Activated T-helper 17 cell treated with anti-CD3 and anti-CD28 coated beads, Interleukin-2, amount 50 U/mL, for 72 hours (primary cell): ENCODE measurements around the gene ACLY. TPM values are rescaled to one million over a fixed set of nuclear protein-coding genes. Genes with fewer than 3 reads are reported as not detected.
"Not testable (repeated sequence)": the region's sequence is repeated elsewhere in the genome, so short reads cannot be mapped to it uniquely, and the experiment has no call there.

Source experiments
- ATAC-seq: fragments of 150-1000 bp; cut with Tn5 transposase; replicated peaks from 2 replicates; pipeline ENCODE4 v1.10.0; 2021; ENCODE audit warnings: mild to moderate bottlenecking, moderate library complexity
- H3K27ac Mint-ChIP-seq: one replicate; pipeline ENCODE4 v1.8.0; 2022; ENCODE audit warnings: mixed read lengths
- H3K27me3 Mint-ChIP-seq: one replicate; pipeline ENCODE4 v1.8.0; 2022; ENCODE audit warnings: mixed read lengths
- H3K36me3 Mint-ChIP-seq: one replicate; pipeline ENCODE4 v1.8.0; 2022; ENCODE audit warnings: low read depth, mild to moderate bottlenecking, mixed read lengths
- H3K4me1 Mint-ChIP-seq: one replicate; pipeline ENCODE4 v1.8.0; 2022; ENCODE audit warnings: mixed read lengths
- H3K4me3 Mint-ChIP-seq: one replicate; pipeline ENCODE4 v1.8.0; 2022; ENCODE audit warnings: mild to moderate bottlenecking, mixed read lengths
- H3K9me3 Mint-ChIP-seq: one replicate; pipeline ENCODE4 v1.8.0; 2022; ENCODE audit warnings: mixed read lengths
- total RNA-seq, 2 donors: library from RNA; stranded (reverse); gene quantifications; one replicate each; pipeline ENCODE4 v1.2.3, GENCODE V29; 2022

The ACLY gene
- total RNA-seq, 2 donors from 2014 or later: 95.4 to 222 TPM

GRCh38 chr17:41956522-41956921 is 37.8 kb upstream of the ACLY start:
- H3K9me3 Mint-ChIP-seq: no peaks in the 10 kb centered on the region
- no peaks in the 10 kb centered on the region for H3K27me3 Mint-ChIP-seq
- H3K27ac Mint-ChIP-seq: no peak overlapping the region
- H3K4me3 Mint-ChIP-seq: no peak overlapping the region
- H3K36me3 Mint-ChIP-seq: no peaks in the 10 kb centered on the region
- ATAC-seq: no peak
- H3K4me1 Mint-ChIP-seq: no peaks in the 10 kb centered on the region

DNA sequence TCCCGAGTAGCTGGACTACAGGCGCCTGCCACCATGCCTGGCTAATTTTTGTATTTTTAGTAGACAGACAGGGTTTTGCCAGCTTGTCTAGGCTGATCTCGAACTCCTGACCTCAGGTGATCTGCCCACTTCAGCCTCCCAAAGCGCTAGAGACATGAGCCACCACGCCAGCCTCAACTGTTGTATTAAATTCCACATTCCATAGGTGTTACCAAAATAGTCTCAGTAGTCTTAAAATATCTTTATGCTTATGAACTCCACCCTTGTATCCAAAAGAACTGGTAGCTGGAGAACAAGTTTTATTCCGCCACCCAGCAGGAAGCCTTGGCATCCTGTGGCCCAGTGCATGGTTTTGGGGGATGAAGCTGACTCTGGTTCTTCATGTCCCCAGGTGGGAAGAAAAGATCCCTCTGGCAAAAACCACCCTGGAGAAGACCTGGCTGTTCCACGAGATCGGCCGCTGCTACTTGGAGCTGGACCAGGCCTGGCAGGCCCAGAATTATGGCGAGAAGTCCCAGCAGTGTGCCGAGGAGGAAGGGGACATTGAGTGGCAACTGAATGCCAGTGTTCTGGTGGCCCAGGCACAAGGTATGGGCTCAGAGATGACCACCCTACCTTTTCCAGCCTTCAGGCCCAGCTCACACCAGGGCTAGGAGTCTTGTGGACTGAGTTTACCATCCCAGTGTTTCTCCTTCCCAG is 30.2 kb upstream of the ACLY start:
- H3K36me3 Mint-ChIP-seq: no peaks in the 10 kb centered on the region
- ATAC-seq: no peak
- H3K4me3 Mint-ChIP-seq: no peak overlapping the region
- H3K4me1 Mint-ChIP-seq: no peaks in the 10 kb centered on the region
- H3K27ac Mint-ChIP-seq: no peak overlapping the region
- no peaks in the 10 kb centered on the region for H3K9me3 Mint-ChIP-seq
- no peaks in the 10 kb centered on the region for H3K27me3 Mint-ChIP-seq

- H3K27ac Mint-ChIP-seq: no peak overlapping the region
- ATAC-seq: no peak
Measured at GRCh38 chr17:41944943-41945342, 26.2 kb upstream of the ACLY start.

GRCh38 chr17:41943492-41943891 is 24.7 kb upstream of the ACLY start:
- H3K4me1 Mint-ChIP-seq: no peaks in the 10 kb centered on the region
- no peak overlapping the region for H3K27ac Mint-ChIP-seq
- no peaks in the 10 kb centered on the region for H3K9me3 Mint-ChIP-seq
- H3K36me3 Mint-ChIP-seq: no peaks in the 10 kb centered on the region
- H3K27me3 Mint-ChIP-seq: peaks cover 10% of the 10 kb centered on the region
- no peak overlapping the region for H3K4me3 Mint-ChIP-seq
- no peak for ATAC-seq

More at GRCh38 chr17:41944943-41945342, 26.2 kb upstream of the ACLY start:
- no peak overlapping the region for H3K4me3 Mint-ChIP-seq
- H3K4me1 Mint-ChIP-seq: no peaks in the 10 kb centered on the region
- peaks cover 10% of the 10 kb centered on the region for H3K27me3 Mint-ChIP-seq
- no peaks in the 10 kb centered on the region for H3K36me3 Mint-ChIP-seq
- H3K9me3 Mint-ChIP-seq: no peaks in the 10 kb centered on the region

DNA sequence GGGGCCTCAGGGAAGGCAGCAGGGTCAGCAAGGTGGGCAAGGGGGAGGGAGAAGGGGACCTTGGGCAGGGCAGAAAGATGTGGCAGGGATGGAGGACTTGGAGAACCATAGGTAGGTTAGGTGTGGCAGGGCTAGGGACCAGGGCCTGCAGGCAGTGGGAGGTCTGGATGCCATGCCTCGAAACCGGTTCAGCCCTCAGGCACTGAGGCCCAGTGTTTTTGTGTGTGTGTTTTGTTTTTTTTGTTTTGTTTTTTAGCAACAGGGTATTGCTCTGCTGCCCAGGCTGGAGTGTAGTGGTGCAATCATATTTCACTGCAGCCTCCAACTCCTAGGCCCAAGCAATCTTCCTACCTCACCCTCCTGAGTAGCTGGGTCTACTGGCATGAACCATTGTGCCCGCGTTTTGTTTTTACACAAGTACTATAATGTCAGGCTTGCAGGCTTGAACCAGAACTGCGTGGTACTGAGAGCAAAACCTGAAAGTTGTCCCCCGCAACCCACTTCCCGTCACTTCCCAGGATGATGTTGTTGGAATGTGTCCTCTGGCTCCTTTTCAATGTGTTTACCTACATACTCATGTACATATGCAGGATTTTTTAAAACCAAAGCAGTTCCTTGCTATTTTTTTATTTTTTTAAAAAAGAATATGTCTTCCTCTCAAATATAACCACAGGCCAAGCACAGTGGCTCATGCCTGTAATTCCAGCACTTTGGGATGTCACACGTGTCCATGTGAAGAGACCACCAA is 24.0 kb upstream of the ACLY start:
- no peaks in the 10 kb centered on the region for H3K4me1 Mint-ChIP-seq
- H3K4me3 Mint-ChIP-seq: no peak overlapping the region
- peaks cover 10% of the 10 kb centered on the region for H3K27me3 Mint-ChIP-seq
- H3K27ac Mint-ChIP-seq: no peak overlapping the region
- H3K9me3 Mint-ChIP-seq: no peaks in the 10 kb centered on the region
- no peaks in the 10 kb centered on the region for H3K36me3 Mint-ChIP-seq
- ATAC-seq: no peak

DNA sequence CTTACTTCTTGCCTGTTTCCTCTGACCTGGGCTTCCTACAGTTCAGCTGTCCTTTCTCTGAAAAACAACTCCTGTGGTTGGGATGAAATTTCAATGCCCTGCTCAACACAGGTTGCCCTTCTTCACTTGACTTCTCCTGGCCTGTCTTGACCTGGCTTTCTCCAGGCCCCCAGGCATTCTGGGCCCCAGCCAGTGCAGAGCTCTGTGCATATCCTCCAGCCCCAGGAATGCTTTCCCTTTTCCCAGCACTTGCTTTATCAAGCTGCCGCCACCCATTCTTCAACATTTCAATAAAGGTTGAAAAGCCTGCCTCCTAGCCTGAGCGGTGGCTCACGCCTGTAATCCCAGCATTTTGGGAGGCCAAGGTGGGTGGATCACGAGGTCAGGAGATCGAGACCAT is 22.4 kb upstream of the ACLY start:
- no peak overlapping the region for H3K27ac Mint-ChIP-seq
- ATAC-seq: no peak

GRCh38 chr17:41939693-41940090 is 20.9 kb upstream of the ACLY start:
- Mint-ChIP-seq H3K4me3 (no peak overlapping the region), H3K9me3 (no peaks in the 10 kb centered on the region), H3K36me3 (no peaks in the 10 kb centered on the region), H3K27ac (no peak overlapping the region), H3K4me1 (no peaks in the 10 kb centered on the region), H3K27me3 (peaks cover 10% of the 10 kb centered on the region)
- ATAC-seq: no peak

More for the DNA sequence above, 22.4 kb upstream of the ACLY start:
- H3K27me3 Mint-ChIP-seq: peaks cover 10% of the 10 kb centered on the region
- no peaks in the 10 kb centered on the region for H3K4me1 Mint-ChIP-seq
- no peaks in the 10 kb centered on the region for H3K36me3 Mint-ChIP-seq
- no peaks in the 10 kb centered on the region for H3K9me3 Mint-ChIP-seq
- H3K4me3 Mint-ChIP-seq: no peak overlapping the region

GRCh38 chr17:41939044-41939692 is 20.4 kb upstream of the ACLY start:
- H3K4me3 Mint-ChIP-seq: no peak overlapping the region
- H3K27ac Mint-ChIP-seq: no peak overlapping the region
- peaks cover 10% of the 10 kb centered on the region for H3K27me3 Mint-ChIP-seq
- no peaks in the 10 kb centered on the region for H3K9me3 Mint-ChIP-seq
- H3K4me1 Mint-ChIP-seq: no peaks in the 10 kb centered on the region
- ATAC-seq: no peak
- no peaks in the 10 kb centered on the region for H3K36me3 Mint-ChIP-seq

DNA sequence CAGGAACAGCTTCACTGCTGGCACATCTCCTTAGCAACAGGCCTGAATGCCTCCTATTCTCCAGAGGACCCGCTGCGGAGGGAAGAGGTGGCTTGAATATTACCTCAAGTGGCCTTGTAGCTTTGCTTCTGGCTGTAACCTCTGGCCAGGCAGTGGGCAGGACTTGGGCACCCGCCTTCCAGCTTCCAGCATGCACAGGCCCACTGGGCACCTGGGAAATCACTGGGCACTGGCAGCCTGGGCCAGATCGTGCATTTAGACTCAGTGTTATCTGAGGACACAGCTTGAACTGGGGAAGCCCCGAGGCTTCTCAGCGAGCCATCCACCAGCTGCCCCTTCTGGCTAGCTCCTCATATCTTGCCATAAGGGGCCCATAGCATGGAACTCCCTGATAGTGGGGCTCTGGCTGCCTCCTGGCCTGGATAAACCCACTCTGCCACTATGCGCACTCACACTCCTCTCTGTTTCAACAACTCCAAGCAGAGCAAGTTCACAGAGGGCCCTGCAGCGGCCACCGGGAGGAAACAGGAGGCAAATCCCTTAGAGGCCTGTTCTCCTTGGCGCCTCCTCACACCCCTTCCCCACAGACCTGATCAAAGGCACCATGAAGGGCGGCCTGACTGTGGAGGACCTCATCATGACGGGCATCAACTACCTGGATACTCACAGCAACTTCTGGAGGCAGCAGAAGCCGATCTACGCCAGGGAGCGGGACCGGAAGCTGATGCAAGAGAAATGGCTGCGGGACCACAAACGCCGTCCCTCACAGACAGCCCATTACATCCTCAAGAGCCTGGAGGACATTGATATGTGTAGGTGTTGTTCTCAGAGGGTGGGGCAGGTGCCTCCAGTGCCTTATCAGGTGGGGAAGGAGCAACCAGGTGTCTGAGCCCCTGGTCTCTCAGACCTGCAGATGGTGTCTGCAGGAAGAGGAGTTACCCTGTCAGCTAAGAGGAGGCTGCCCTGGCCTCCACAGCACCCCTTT is 19.5 kb upstream of the ACLY start:
- Mint-ChIP-seq H3K36me3 (no peaks in the 10 kb centered on the region), H3K27ac (no peak overlapping the region), H3K9me3 (no peaks in the 10 kb centered on the region), H3K27me3 (peaks cover 10% of the 10 kb centered on the region), H3K4me3 (no peak overlapping the region), H3K4me1 (no peaks in the 10 kb centered on the region)
- no peak for ATAC-seq

GRCh38 chr17:41935641-41936040 is 16.9 kb upstream of the ACLY start:
- ATAC-seq: no peak
- H3K27me3 Mint-ChIP-seq: peaks cover 5% of the 10 kb centered on the region
- no peak overlapping the region for H3K4me3 Mint-ChIP-seq
- H3K4me1 Mint-ChIP-seq: no peaks in the 10 kb centered on the region
- no peak overlapping the region for H3K27ac Mint-ChIP-seq
- H3K36me3 Mint-ChIP-seq: peaks cover under 1% of the 10 kb centered on the region
- H3K9me3 Mint-ChIP-seq: no peaks in the 10 kb centered on the region

DNA sequence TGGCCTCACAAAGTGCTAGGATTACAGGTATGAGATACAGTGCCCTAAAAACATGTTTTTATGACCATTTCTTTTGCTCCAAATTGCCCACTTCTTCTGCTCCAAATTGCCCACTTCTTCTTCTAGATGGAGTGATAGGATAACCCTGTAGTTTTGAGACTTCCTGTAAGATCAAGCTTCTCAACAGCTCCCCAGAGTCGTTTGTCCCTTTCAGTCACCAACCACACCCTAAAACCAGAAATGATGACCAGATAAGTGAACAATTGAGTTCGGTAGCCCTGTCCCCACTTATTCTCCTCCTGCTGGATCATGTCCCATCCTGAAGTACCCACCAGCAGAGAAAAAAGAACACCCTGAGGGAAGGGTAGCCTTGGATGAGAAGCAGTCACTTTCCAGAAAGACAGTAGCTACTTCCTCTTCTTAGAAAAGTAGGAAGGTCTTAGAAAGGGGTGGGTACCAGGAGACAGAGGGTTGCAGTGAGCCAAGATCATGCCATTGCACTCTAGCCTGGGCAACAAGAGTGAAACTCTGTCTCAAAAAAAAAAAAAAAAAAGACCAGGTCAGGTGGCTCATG is 14.2 kb upstream of the ACLY start:
- Mint-ChIP-seq H3K9me3 (no peaks in the 10 kb centered on the region), H3K27me3 (no peaks in the 10 kb centered on the region), H3K27ac (peak overlapping the region; percentile 10), H3K36me3 (peaks cover 6% of the 10 kb centered on the region), H3K4me3 (no peak overlapping the region), H3K4me1 (peaks cover 7% of the 10 kb centered on the region)
- no peak for ATAC-seq

- not testable (repeated sequence) for H3K4me1 Mint-ChIP-seq, H3K27ac Mint-ChIP-seq, H3K27me3 Mint-ChIP-seq, ATAC-seq, H3K9me3 Mint-ChIP-seq, H3K36me3 Mint-ChIP-seq
- H3K4me3 Mint-ChIP-seq: peak overlapping the region; percentile 87
Measured at GRCh38 chr17:41931715-41932114, 13.0 kb upstream of the ACLY start.

DNA sequence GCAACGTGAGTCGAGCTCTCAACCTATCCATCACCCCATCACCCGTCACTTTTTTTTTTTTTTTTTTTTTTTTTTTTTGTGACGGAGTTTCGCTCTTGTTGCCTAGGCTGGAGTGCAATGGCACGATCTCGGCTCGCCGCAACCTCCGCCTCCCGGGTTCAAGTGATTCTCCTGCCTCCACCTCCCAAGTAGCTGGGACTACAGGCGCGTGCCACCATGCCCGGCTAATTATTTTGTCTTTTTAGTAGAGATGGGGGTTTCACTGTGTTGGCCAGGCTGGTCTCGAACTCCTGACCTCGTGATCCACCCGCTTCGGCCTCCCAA is 12.0 kb upstream of the ACLY start:
- Mint-ChIP-seq H3K27ac (peak overlapping the region; percentile 91), H3K4me3 (peak overlapping the region; percentile 87)
- peak; percentile 50 for ATAC-seq
- not testable (repeated sequence) for H3K27me3 Mint-ChIP-seq, H3K9me3 Mint-ChIP-seq, H3K4me1 Mint-ChIP-seq, H3K36me3 Mint-ChIP-seq
